ENCODE measurements around the gene GPLD1.

The GPLD1 gene

DNA sequence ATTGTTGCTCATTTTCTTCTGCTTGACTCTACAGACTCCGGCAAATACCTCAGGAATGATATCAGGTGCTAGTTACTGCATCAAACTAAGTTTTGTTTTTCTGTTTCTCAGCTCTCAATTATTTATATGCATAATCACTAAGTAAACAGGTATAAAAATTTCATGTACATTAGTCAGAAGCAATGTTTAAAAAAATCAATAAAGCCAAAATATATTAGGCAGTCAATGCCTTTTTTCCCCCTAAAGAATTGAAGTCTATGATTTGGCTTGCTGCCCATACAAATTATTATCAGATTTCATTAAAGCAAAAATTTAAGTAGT, 107.2 kb downstream of the GPLD1 start:
- no peak for DNase-seq (ENCODE audit: low spot score)

DNA sequence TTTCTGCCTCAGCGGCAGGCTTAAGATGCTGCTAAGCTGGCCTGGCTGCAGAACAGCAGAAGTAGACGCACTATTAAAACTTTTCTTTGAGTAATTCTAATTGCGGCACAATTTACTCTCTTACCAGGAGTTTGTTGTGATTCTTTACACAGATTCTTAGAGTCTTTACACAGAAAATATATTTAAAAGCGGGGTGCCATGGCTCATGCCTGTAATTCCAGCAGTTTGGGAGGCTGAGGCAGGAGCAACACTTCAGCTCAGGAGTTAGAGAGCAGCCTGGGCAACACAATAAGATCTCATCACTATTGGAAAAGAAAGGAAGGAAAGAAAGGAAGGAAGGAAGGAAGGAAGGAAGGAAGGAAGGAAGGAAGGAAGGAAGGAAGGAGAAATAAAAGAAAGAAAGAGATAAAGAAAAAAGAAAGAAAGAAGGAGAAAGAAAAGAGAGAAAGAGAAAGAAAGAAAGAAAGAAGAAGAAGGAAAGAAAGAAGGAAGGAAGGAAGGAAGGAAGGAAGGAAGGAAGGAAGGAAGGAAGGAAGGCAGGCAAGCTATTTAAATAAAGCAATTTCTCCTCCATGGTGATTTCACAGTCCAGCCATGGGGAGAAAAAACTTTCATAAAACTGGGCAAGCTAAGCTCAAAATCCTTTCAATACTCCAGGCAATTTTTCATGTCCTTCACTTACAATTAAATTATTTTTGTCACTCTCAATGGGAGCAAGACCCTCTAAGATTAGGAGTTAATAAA, 107.7 kb downstream of the GPLD1 start:
- no peak for DNase-seq (ENCODE audit: low spot score)

DNA sequence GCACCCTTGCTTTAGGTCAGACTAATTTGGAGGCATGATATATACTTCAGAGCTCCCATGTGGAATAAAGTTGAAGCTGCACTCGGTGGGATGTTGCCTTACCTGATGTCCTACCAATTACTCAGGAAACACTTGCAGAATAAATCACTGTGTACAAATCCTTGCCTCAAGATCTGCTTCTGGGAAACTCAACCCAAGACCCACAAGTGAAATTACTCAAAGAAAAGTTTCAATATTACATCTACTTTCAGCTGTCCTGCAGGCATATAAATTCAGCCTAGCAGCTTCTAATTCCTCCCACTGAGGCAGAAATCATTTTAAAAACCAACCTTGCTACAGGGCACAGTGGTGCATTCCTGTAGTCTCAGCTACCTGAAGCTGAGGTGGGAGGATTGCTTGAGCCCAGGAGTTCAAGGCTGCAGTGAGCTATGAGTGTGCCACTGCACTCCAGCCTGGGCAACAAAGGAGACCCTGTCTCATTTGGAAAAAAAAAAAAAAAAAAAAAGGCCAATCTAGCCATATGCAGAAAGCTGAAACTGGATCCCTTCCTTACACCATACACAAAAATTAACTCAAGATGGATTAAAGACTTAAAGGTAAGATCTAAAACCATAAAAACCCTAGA, 110.8 kb downstream of the GPLD1 start:
- no peak for DNase-seq (ENCODE audit: low spot score)

All from AG08396 (cell line).